Adrenal gland (tissue), 5 donors: ENCODE data around the gene P4HTM.

Source experiments
- POLR2A ChIP-seq, 2 donors: fragments of 450-650 bp; IDR thresholded peaks; one replicate each; pipeline ENCODE4 v1.6.1; 2017; ENCODE audit warnings: antibody characterized with exemption in 2 of 2, mild to moderate bottlenecking in 2 of 2, moderate library complexity in 1 of 2
- TF ChIP-seq, protein P1 (sequence below), 6 experiments: fragments of 450-650 bp in 4 of 6; fragments of 200-600 bp in 2 of 6; sonication (generic) in 1 of 6; IDR thresholded peaks; 1 replicate in 5 of 6; 2 replicates in 1 of 6; pipeline versions ENCODE4 v1.5.1 to v1.8.0; 2016 to 2021; ENCODE audit warnings: antibody characterized with exemption in 6 of 6, mild to moderate bottlenecking in 2 of 6, moderate library complexity in 1 of 6
- donor health status: DM: no; HTN: no; CAD: no.

DNA sequence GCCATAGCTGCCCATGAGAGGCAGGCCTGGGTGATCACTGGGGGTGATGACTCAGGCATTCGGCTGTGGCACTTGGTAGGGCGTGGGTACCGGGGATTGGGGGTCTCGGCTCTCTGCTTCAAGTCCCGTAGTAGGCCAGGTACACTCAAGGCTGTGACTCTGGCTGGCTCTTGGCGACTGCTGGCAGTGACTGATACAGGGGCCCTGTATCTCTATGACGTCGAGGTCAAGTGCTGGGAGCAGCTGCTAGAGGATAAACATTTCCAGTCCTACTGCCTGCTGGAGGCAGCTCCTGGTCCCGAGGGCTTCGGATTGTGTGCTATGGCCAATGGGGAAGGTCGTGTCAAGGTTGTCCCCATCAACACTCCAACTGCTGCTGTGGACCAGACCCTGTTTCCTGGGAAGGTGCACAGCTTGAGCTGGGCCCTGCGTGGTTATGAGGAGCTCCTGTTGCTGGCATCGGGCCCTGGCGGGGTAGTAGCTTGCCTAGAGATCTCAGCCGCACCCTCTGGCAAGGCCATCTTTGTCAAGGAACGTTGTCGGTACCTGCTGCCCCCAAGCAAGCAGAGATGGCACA, 22.5 kb downstream of the P4HTM start:
- peak in 1 of 2 donors; percentile 20 for TF ChIP-seq POLR2A (IDR thresholded peaks at IDR 0.05)
- TF ChIP-seq, protein P1, sequence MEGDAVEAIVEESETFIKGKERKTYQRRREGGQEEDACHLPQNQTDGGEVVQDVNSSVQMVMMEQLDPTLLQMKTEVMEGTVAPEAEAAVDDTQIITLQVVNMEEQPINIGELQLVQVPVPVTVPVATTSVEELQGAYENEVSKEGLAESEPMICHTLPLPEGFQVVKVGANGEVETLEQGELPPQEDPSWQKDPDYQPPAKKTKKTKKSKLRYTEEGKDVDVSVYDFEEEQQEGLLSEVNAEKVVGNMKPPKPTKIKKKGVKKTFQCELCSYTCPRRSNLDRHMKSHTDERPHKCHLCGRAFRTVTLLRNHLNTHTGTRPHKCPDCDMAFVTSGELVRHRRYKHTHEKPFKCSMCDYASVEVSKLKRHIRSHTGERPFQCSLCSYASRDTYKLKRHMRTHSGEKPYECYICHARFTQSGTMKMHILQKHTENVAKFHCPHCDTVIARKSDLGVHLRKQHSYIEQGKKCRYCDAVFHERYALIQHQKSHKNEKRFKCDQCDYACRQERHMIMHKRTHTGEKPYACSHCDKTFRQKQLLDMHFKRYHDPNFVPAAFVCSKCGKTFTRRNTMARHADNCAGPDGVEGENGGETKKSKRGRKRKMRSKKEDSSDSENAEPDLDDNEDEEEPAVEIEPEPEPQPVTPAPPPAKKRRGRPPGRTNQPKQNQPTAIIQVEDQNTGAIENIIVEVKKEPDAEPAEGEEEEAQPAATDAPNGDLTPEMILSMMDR (IDR thresholded peaks at IDR 0.05) = no peak
